B cell (primary cell): ENCODE data around the gene DPYD. TPM values are rescaled to one million over a fixed set of nuclear protein-coding genes. Genes with fewer than 3 reads are reported as not detected.

Experiments used
- ATAC-seq: fragments of 200-7000 bp; cut with Tn5 transposase; one replicate; pipeline ENCODE4 v1.10.0; 2021; ENCODE audit warnings: low read depth, mild to moderate bottlenecking, moderate number of reproducible peaks, moderate library complexity
- CTCF ChIA-PET: fragments of 350-600 bp; sonication (Branson Sonifier 250); formaldehyde crosslinking; loops from one replicate; lab custom pipeline; 2021; ENCODE audit warnings: antibody characterized with exemption, inconsistent platforms; lab: Charles Lee
- POLR2A ChIA-PET: fragments of 350-600 bp; sonication (Branson Sonifier 250); formaldehyde crosslinking; loops from one replicate; lab custom pipeline; 2021; ENCODE audit warnings: antibody characterized with exemption; lab: Charles Lee
- DNase-seq: peaks from one replicate; pipeline ENCODE4 v3.0.0; 2013
- H2AFZ ChIP-seq: 2 replicates; pipeline ENCODE4 v1.6.1; 2012; ENCODE audit warnings: mild to moderate bottlenecking, low read depth, low read length; ENCODE audit not compliant: insufficient read depth, poor library complexity, severe bottlenecking
- H3K27ac ChIP-seq, 2 donors: 1 replicate in 1 of 2; 2 replicates in 1 of 2; pipeline ENCODE4 v1.5.1; 2012 to 2013; ENCODE audit warnings: low read length in 2 of 2, mild to moderate bottlenecking in 2 of 2, moderate library complexity in 1 of 2
- H3K27me3 ChIP-seq, 4 experiments: fragments of 200-600 bp in 1 of 4; sonication (generic) in 1 of 4; replicated peaks in 1 of 4; 1 replicate in 2 of 4; 2 replicates in 2 of 4; pipeline versions ENCODE4 v1.6.1 to v1.7.0; 2013 to 2016; ENCODE audit warnings: low read length in 3 of 4, mild to moderate bottlenecking in 2 of 4, mixed read lengths in 1 of 4, moderate library complexity in 1 of 4; ENCODE audit not compliant: insufficient read depth in 4 of 4, control insufficient read depth in 3 of 4; ENCODE audit errors: control extremely low read depth in 1 of 4
- H3K36me3 ChIP-seq, 2 experiments: replicated peaks in 1 of 2; 1 replicate in 1 of 2; 2 replicates in 1 of 2; pipeline versions ENCODE4 v1.6.1 to v1.7.1; 2013; ENCODE audit warnings: low read length in 1 of 2; ENCODE audit not compliant: insufficient read depth in 2 of 2, control insufficient read depth in 1 of 2; ENCODE audit errors: control extremely low read depth in 1 of 2, extremely low read depth in 1 of 2
- H3K4me1 ChIP-seq, 2 donors: fragments of 200-600 bp in 1 of 2; sonication (generic) in 1 of 2; 1 replicate in 1 of 2; 2 replicates in 1 of 2; pipeline versions ENCODE4 v1.5.1 to v1.6.1; 2013 to 2017; ENCODE audit warnings: low read length in 2 of 2; ENCODE audit not compliant: control insufficient read depth in 2 of 2, insufficient read depth in 2 of 2
- H3K4me2 ChIP-seq: replicated peaks from 2 replicates; pipeline ENCODE3; 2012; ENCODE audit warnings: mild to moderate bottlenecking, low read depth, low read length; ENCODE audit not compliant: poor library complexity, severe bottlenecking
- H3K4me3 ChIP-seq, 5 experiments: fragments of 200-600 bp in 1 of 5; sonication (generic) in 1 of 5; 1 replicate in 3 of 5; 2 replicates in 2 of 5; pipeline versions ENCODE4 v1.5.1 to v1.7.0; 2011 to 2016; ENCODE audit warnings: low read length in 4 of 5, mild to moderate bottlenecking in 4 of 5, low read depth in 2 of 5, control low read depth in 1 of 5, moderate library complexity in 1 of 5; ENCODE audit not compliant: insufficient read depth in 1 of 5; ENCODE audit errors: control extremely low read depth in 1 of 5, extremely low read depth in 1 of 5
- H3K79me2 ChIP-seq: fragments of 200-600 bp; sonication (generic); one replicate; pipeline ENCODE4 v1.6.0; 2016; ENCODE audit warnings: low read length; ENCODE audit not compliant: control insufficient read depth, insufficient read depth
- H3K9ac ChIP-seq: fragments of 200-600 bp; sonication (generic); 2 replicates; pipeline ENCODE4 v1.6.1; 2017; ENCODE audit warnings: mild to moderate bottlenecking, low read length, moderate library complexity
- H3K9me3 ChIP-seq, 3 donors: one replicate each; pipeline versions ENCODE4 v1.6.1 to v1.7.1; 2013; ENCODE audit warnings: low read length in 2 of 3; ENCODE audit not compliant: control insufficient read depth in 2 of 3, insufficient read depth in 1 of 3; ENCODE audit errors: control extremely low read depth in 1 of 3
- H4K20me1 ChIP-seq: 2 replicates; pipeline ENCODE4 v1.6.0; 2012; ENCODE audit warnings: mild to moderate bottlenecking, low read length; ENCODE audit not compliant: insufficient read depth, control insufficient read depth, poor library complexity, severe bottlenecking
- H3K27ac Mint-ChIP-seq: one replicate; pipeline ENCODE4 v1.8.0; 2021; ENCODE audit warnings: mixed read lengths
- H3K27me3 Mint-ChIP-seq: one replicate; pipeline ENCODE4 v1.8.0; 2021; ENCODE audit warnings: mixed read lengths
- H3K4me1 Mint-ChIP-seq: one replicate; pipeline ENCODE4 v1.8.0; 2021; ENCODE audit warnings: mixed read lengths
- H3K4me3 Mint-ChIP-seq: one replicate; pipeline ENCODE4 v1.8.0; 2021; ENCODE audit warnings: mixed read lengths
- H3K9me3 Mint-ChIP-seq: one replicate; pipeline ENCODE4 v1.8.0; 2022; ENCODE audit warnings: mixed read lengths; ENCODE audit not compliant: insufficient read depth
- EZH2 ChIP-seq: IDR thresholded peaks from 2 replicates; pipeline ENCODE4 v1.6.1; 2012; ENCODE audit warnings: borderline replicate concordance, low read depth, mild to moderate bottlenecking, moderate library complexity, low read length; ENCODE audit not compliant: insufficient read depth, poor library complexity, severe bottlenecking
- WGBS: methylation state at CpG from one replicate; pipeline ENCODE4 v1.1.5; 2013; ENCODE audit warnings: missing lambda C conversion rate; ENCODE audit not compliant: insufficient coverage; 5-methylcytosine and 5-hydroxymethylcytosine counted together
- intact Hi-C: fragments of 100-400 bp; cut with micrococcal nuclease; formaldehyde crosslinking; loops from one replicate; pipeline ENCODE4 v1.10.0; 2022
- polyA plus RNA-seq: library from polyadenylated mRNA; depleted of rRNA; stranded (reverse); fragments of >200 nt; gene quantifications from 2 replicates; pipeline ENCODE4 v1.2.3, GENCODE V29; 2012
- total RNA-seq, 2 donors: library from RNA; stranded (reverse); fragments of 120-200 nt in 1 of 2; gene quantifications; 1 replicate in 1 of 2; 2 replicates in 1 of 2; pipeline versions ENCODE4 v1.2.3 to v1.2.4, GENCODE V29; 2013 to 2022
- TF ChIP-seq, protein P1 (sequence below): fragments of 200-600 bp; IDR thresholded peaks from one replicate; pipeline ENCODE4 v1.8.0; 2022; ENCODE audit warnings: antibody characterized with exemption, mild to moderate bottlenecking

The DPYD gene
- total and polyA plus RNA-seq, 2 donors (not counting 1 experiment from before 2014, with no cell fraction given) = 4.2 to 19.0 TPM

GRCh38 chr1:97572561-97572960 is 348.3 kb downstream of the DPYD start:
- no peak for TF ChIP-seq EZH2
- TF ChIP-seq, protein P1, sequence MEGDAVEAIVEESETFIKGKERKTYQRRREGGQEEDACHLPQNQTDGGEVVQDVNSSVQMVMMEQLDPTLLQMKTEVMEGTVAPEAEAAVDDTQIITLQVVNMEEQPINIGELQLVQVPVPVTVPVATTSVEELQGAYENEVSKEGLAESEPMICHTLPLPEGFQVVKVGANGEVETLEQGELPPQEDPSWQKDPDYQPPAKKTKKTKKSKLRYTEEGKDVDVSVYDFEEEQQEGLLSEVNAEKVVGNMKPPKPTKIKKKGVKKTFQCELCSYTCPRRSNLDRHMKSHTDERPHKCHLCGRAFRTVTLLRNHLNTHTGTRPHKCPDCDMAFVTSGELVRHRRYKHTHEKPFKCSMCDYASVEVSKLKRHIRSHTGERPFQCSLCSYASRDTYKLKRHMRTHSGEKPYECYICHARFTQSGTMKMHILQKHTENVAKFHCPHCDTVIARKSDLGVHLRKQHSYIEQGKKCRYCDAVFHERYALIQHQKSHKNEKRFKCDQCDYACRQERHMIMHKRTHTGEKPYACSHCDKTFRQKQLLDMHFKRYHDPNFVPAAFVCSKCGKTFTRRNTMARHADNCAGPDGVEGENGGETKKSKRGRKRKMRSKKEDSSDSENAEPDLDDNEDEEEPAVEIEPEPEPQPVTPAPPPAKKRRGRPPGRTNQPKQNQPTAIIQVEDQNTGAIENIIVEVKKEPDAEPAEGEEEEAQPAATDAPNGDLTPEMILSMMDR = no peak
- DNase-seq = no peak

DNA sequence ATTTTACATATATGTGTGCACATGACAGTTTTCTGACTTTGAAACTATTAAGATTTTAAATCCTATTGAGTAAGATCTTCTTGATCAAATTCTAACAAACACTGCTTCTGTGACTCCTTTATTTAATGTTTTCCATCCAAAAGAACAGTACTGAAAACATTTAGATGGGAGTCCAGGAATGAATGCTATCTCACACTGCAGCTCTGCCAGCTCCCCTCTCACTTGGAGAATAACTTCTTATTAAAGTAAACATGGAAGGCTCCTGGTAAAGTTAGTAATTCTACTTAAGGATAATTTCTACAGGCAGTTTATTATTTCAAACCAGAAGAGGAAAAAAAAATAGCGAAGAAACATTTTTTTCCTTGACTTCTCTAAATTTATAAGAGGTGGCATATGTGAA is 349.1 kb downstream of the DPYD start:
- Mint-ChIP-seq H3K27me3 (no peaks in the 10 kb centered on the region), H3K9me3 (no peaks in the 10 kb centered on the region), H3K27ac (no peak overlapping the region), H3K4me3 (no peak overlapping the region), H3K4me1 (no peaks in the 10 kb centered on the region)
- intact Hi-C loops = no loop called here
- no peaks in the 10 kb centered on the region for H3K27me3 ChIP-seq
- H4K20me1 ChIP-seq = no peaks in the 10 kb centered on the region
- ATAC-seq = no peak
- no peaks in the 10 kb centered on the region for H3K36me3 ChIP-seq
- no peak overlapping the region for H3K4me3 ChIP-seq
- H3K27ac ChIP-seq = no peak overlapping the region
- DNase-seq = no peak
- no peak overlapping the region for H3K9ac ChIP-seq
- ChIA-PET CTCF (no interaction called here), POLR2A (no interaction called here)
- no peak overlapping the region for H3K4me2 ChIP-seq
- H3K9me3 ChIP-seq = no peaks in the 10 kb centered on the region
- H2AFZ ChIP-seq = no peak overlapping the region
- WGBS = no CpG with 5 or more reads among the region's 1 CpG
- H3K4me1 ChIP-seq = no peaks in the 10 kb centered on the region
- no peak for TF ChIP-seq EZH2
- TF ChIP-seq, protein P1 = no peak
- H3K79me2 ChIP-seq = no peaks in the 10 kb centered on the region

More at GRCh38 chr1:97572561-97572960, 348.3 kb downstream of the DPYD start:
- H3K27ac ChIP-seq = no peak overlapping the region
- H3K4me1 Mint-ChIP-seq = no peaks in the 10 kb centered on the region
- H3K27me3 Mint-ChIP-seq = no peaks in the 10 kb centered on the region
- no peak overlapping the region for H3K4me2 ChIP-seq
- no peaks in the 10 kb centered on the region for H3K79me2 ChIP-seq
- no peaks in the 10 kb centered on the region for H3K27me3 ChIP-seq
- no peaks in the 10 kb centered on the region for H3K4me1 ChIP-seq
- no peak overlapping the region for H3K9ac ChIP-seq
- H3K4me3 Mint-ChIP-seq = no peak overlapping the region
- no peaks in the 10 kb centered on the region for H3K36me3 ChIP-seq
- H4K20me1 ChIP-seq = no peaks in the 10 kb centered on the region
- no peaks in the 10 kb centered on the region for H3K9me3 ChIP-seq
- no peaks in the 10 kb centered on the region for H3K9me3 Mint-ChIP-seq
- intact Hi-C loops = no loop called here
- WGBS = no CpG with 5 or more reads among the region's 1 CpG
- no peak overlapping the region for H3K4me3 ChIP-seq
- ChIA-PET POLR2A (no interaction called here), CTCF (no interaction called here)
- H2AFZ ChIP-seq = no peak overlapping the region
- no peak overlapping the region for H3K27ac Mint-ChIP-seq
- no peak for ATAC-seq
